ENCODE results near the gene SLC6A9.
A peak's percentile ranks its signal among the peaks of the same experiment; 100 is the strongest.

The SLC6A9 gene

GRCh38 chr1:43982808-43983207 lies 48.5 kb downstream of the SLC6A9 start:
- DNase-seq (ENCODE audit: low read depth): no peak
- H3K4me3 ChIP-seq (ENCODE audit: low read depth, low read length): no peak overlapping the region
- in situ Hi-C loops (cut with HindIII; ENCODE audit: low sequenced_read_pairs): no loop called here
- no peak for TF ChIP-seq CTCF (IDR thresholded peaks at IDR 0.05; ENCODE audit: low read depth, low read length, missing control alignments)

- in situ Hi-C loops (cut with HindIII; ENCODE audit: low sequenced_read_pairs): no loop called here
- no peak for DNase-seq (ENCODE audit: low read depth)
- H3K4me3 ChIP-seq (ENCODE audit: low read depth, low read length): no peak overlapping the region
- TF ChIP-seq CTCF (IDR thresholded peaks at IDR 0.05; ENCODE audit: low read depth, low read length, missing control alignments): no peak
Observed at GRCh38 chr1:43982241-43982640, 49.0 kb downstream of the SLC6A9 start.

- TF ChIP-seq CTCF (IDR thresholded peaks at IDR 0.05; ENCODE audit: low read depth, low read length, missing control alignments): no peak
- H3K4me3 ChIP-seq (ENCODE audit: low read depth, low read length): no peak overlapping the region
- no peak for DNase-seq (ENCODE audit: low read depth)
- in situ Hi-C loops (cut with HindIII; ENCODE audit: low sequenced_read_pairs): no loop called here
Observed at GRCh38 chr1:43981636-43982035, 49.6 kb downstream of the SLC6A9 start.

GRCh38 chr1:43981135-43981491 lies 50.1 kb downstream of the SLC6A9 start:
- H3K4me3 ChIP-seq (ENCODE audit: low read depth, low read length): no peak overlapping the region
- in situ Hi-C loops (cut with HindIII; ENCODE audit: low sequenced_read_pairs): no loop called here
- DNase-seq (ENCODE audit: low read depth): no peak
- no peak for TF ChIP-seq CTCF (IDR thresholded peaks at IDR 0.05; ENCODE audit: low read depth, low read length, missing control alignments)

GRCh38 chr1:43980255-43981134 lies 50.8 kb downstream of the SLC6A9 start:
- no peak for TF ChIP-seq CTCF (IDR thresholded peaks at IDR 0.05; ENCODE audit: low read depth, low read length, missing control alignments)
- in situ Hi-C loops (cut with HindIII; ENCODE audit: low sequenced_read_pairs): no loop called here
- DNase-seq (ENCODE audit: low read depth): no peak

GRCh38 chr1:43979528-43980254 lies 51.6 kb downstream of the SLC6A9 start:
- in situ Hi-C loops (cut with HindIII; ENCODE audit: low sequenced_read_pairs): loop anchor here (10.0 kb wide), 1 partner anchor 45 kb away; no protein-coding TSS in a partner anchor
- TF ChIP-seq CTCF (IDR thresholded peaks at IDR 0.05; ENCODE audit: low read depth, low read length, missing control alignments): no peak
- peak; percentile 5 for DNase-seq (ENCODE audit: low read depth)
- peak overlapping the region; percentile 56 for H3K4me3 ChIP-seq (ENCODE audit: low read depth, low read length)

More at GRCh38 chr1:43980255-43981134, 50.8 kb downstream of the SLC6A9 start:
- peak overlapping the region; percentile 56 for H3K4me3 ChIP-seq (ENCODE audit: low read depth, low read length)
